GM12872 (cell line): ENCODE measurements around the gene MACROD2.

ENCODE experiments used
- CTCF ChIP-seq: IDR thresholded peaks from 3 replicates; pipeline ENCODE4 v1.5.1; 2011; ENCODE audit warnings: low read depth, mild to moderate bottlenecking, low read length, moderate library complexity; ENCODE audit not compliant: insufficient read depth

MACROD2 gene

GRCh38 chr20:15867899-15868298 lies 1872.6 kb downstream of the MACROD2 start:
- TF ChIP-seq CTCF = no peak

DNA sequence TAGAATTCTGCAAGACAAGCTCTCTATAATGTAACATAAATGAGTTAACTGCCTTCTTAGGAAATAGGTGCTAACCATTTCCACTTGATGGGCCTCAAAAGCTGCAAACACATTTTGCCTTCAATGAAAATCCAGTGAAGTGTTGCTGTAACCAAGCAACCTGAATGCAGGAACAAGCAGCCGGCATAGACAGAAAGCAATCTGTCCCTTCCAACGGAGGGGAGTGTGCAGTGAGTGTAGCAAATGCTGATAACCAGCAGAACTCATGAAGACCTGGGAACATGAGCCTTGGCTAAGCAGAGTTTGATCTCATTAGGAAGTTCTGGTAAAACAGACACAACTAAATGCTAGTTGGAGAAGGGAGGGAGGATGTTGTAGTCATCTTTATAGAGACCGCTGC lies 1880.1 kb downstream of the MACROD2 start:
- no peak for TF ChIP-seq CTCF

- TF ChIP-seq CTCF = no peak
Observed at GRCh38 chr20:15882553-15882952, 1887.2 kb downstream of the MACROD2 start.

DNA sequence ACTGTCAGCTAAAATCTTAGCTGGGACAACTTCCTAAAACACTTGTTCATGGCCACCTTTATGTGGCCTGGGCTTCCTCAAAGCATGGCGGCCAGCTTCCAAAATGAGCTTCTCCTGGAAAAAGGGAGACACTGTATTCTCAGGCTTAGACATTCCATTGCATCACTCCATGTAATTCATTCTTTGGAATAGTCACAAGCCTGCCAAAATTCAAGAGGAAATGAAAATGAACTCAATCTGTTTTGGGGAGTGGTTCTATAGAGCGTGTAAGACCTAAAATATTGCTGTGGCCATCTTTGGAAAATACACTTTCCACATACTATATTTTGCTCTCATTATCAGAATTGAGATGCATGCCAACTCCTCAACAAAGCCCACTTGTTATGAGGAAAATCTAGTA lies 1890.9 kb downstream of the MACROD2 start:
- no peak for TF ChIP-seq CTCF

DNA sequence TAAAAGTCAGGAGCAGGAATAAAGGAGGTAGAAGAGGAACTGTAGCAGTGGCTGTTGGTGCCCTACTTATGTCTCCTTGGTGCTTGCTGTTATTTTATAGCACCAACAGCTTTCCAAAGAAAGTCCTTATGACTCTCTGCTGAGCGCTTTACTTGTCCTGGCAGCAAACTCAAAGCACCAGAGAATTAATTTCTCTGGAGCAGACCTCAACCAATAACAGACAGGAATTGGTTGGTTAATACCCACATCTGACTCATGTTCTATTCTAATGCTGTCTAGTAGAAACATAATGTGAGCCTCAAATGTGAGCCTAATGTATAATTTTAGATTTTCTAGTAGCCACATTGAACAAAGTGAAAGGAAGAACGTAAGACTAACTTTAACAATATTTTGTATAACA lies 1892.1 kb downstream of the MACROD2 start:
- TF ChIP-seq CTCF = no peak

DNA sequence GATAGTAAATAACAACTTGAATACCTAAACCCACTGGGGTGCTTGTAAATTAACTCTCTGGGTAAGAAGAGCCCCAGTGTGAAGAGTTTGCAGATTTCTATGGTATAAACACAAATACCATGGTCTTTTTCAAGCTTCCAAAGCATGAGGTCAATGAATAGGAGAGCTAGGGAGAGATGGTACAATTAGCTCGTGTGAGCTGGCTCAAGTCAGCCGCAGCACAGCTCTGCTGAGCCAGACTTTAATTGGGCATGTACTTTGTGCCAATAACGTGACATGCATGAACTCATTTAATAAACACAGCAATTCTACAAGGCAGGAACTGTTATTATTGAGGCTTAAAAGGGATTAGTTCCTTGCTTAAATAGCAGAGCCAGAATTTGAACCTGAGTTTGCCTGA lies 1893.7 kb downstream of the MACROD2 start:
- no peak for TF ChIP-seq CTCF

- TF ChIP-seq CTCF = no peak
Observed at GRCh38 chr20:15889514-15890256, 1894.4 kb downstream of the MACROD2 start.
